Measurements from ENCODE around the gene KHK. TPM values are rescaled to one million over a fixed set of nuclear protein-coding genes. Genes with fewer than 3 reads are reported as not detected.

KHK gene
- total RNA-seq, 4 donors from 2014 or later, result 1.6 to 3.3 (median 2.1) TPM

DNA sequence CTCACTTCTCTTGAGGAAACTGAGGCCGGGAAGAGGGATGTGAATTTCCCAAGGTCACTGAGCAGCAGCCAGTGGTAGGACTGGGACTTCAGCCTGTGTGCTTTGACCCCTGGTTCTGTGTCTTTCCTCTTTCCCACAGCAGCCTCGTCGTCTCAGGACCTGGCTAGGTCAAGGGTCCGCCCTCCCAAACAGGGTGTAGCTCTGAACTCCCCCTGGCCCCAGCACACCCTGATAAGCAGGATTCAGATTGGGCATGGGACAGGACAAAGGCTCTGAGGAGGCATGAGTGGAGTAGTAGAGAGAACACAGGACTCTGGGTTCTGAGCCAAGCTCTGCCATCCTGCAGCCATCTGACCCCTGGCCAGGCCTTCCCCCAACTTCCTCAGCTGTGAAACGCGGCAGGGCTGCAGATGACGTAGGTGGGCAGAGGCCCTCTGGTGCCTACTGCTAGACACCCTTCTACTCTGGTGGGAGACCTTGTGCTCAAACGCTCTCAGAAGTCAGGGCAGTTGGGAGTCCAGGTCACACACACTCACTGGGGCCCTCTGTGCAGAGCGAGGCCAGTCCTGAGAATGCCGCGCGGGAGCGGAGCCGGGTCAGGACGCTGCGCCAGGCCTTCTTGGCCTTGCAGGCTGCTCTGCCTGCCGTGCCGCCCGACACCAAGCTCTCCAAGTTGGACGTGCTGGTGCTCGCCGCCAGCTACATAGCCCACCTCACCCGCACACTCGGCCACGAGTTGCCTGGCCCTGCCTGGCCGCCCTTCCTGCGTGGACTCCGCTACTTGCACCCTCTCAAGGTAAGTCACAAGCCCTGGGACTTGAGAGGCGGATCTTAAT is 63.2 kb downstream of the KHK start:
- DNase-seq (ENCODE audit: low spot score) (no peak), ATAC-seq (ENCODE audit: low FRiP score) (no peak)
- TF ChIP-seq CTCF (IDR thresholded peaks at IDR 0.05), result no peak

Other genes starting within 250 kb of the KHK start
- not detected for gene DPYSL5, start 238.6 kb upstream of the KHK start, total RNA-seq
- 10 to 100 TPM; 11.5 to 24.2 (median 12.3) TPM for gene MAPRE3, start 116.1 kb upstream of the KHK start, total RNA-seq
- 10 to 100 TPM; 52.4 to 76.0 (median 64.7) TPM for gene TMEM214, start 53.8 kb upstream of the KHK start, total RNA-seq
- gene AGBL5, start 35.1 kb upstream of the KHK start, total RNA-seq, result 10 to 100 TPM in 2 of 4 donors, 1 to 10 TPM in 2; 6.8 to 14.4 (median 10.3) TPM
- 100 to 1,000 TPM; 221 to 396 (median 282) TPM for gene OST4, start 15.1 kb upstream of the KHK start, total RNA-seq
- gene EMILIN1, start 8.2 kb upstream of the KHK start, total RNA-seq, result 10 to 100 TPM; 27.5 to 62.7 (median 41.2) TPM
- 1 to 10 TPM; 1.3 to 9.3 (median 5.5) TPM for gene CGREF1, start 32.4 kb downstream of the KHK start, total RNA-seq
- gene ABHD1, start 37.0 kb downstream of the KHK start, total RNA-seq, result 1 to 10 TPM in 1 of 4 donors, under 1 TPM in 2, not detected in 1; 0.50 to 1.1 (median 0.65) TPM
- 10 to 100 TPM; 60.7 to 76.5 (median 65.7) TPM for gene PREB, start 47.9 kb downstream of the KHK start, total RNA-seq
- gene PRR30, start 52.6 kb downstream of the KHK start, total RNA-seq, result not detected
- gene TCF23, start 62.2 kb downstream of the KHK start, total RNA-seq, result under 1 TPM in 2 of 4 donors, not detected in 2; 0.12 to 0.56 TPM
- 100 to 1,000 TPM; 114 to 197 (median 157) TPM for gene ATRAID, start 125.3 kb downstream of the KHK start, total RNA-seq
- 100 to 1,000 TPM in 1 of 4 donors, 10 to 100 TPM in 3; 37.4 to 106 (median 83.6) TPM for gene SLC5A6, start 125.5 kb downstream of the KHK start, total RNA-seq
- gene CAD, start 130.6 kb downstream of the KHK start, total RNA-seq, result 10 to 100 TPM; 14.6 to 29.3 (median 24.7) TPM
- not detected for gene SLC30A3, start 176.3 kb downstream of the KHK start, total RNA-seq
- gene DNAJC5G, start 188.7 kb downstream of the KHK start, total RNA-seq, result under 1 TPM in 1 of 4 donors, not detected in 3; 0.79 TPM
- gene TRIM54, start 195.7 kb downstream of the KHK start, total RNA-seq, result 1 to 10 TPM in 1 of 4 donors, not detected in 3; 2.5 TPM
- 1 to 10 TPM; 1.4 to 4.9 (median 2.3) TPM for gene UCN, start 221.7 kb downstream of the KHK start, total RNA-seq
- 10 to 100 TPM; 63.0 to 97.8 (median 77.2) TPM for gene MPV17, start 236.3 kb downstream of the KHK start, total RNA-seq